Neural cell (in vitro differentiated cells): ENCODE measurements around the gene HOXB5.

Source experiments
- CTCF ChIP-seq: fragments of 450-650 bp; IDR thresholded peaks from 2 replicates; pipeline ENCODE4 v1.5.1; 2014; ENCODE audit warnings: antibody characterized with exemption, mild to moderate bottlenecking, moderate library complexity; ENCODE audit not compliant: poor library complexity, severe bottlenecking
- EP300 ChIP-seq: fragments of 450-650 bp; conservative IDR thresholded peaks from 2 replicates; pipeline ENCODE4 v1.6.1; 2014; ENCODE audit warnings: antibody characterized with exemption, mild to moderate bottlenecking, moderate library complexity; ENCODE audit not compliant: poor library complexity, severe bottlenecking
- EZH2 ChIP-seq: fragments of 200-600, 300-800 bp; shearing (Covaris generic), sonication (generic); IDR thresholded peaks from 2 replicates; pipeline ENCODE4 v1.6.1; 2014; ENCODE audit warnings: antibody characterized with exemption, low read length, borderline replicate concordance, mild to moderate bottlenecking; ENCODE audit not compliant: insufficient read depth, poor library complexity, severe bottlenecking
- MXI1 ChIP-seq: fragments of 450-650 bp; conservative IDR thresholded peaks from 2 replicates; pipeline ENCODE4 v1.6.1; 2014; ENCODE audit warnings: antibody characterized with exemption, mild to moderate bottlenecking; ENCODE audit not compliant: poor library complexity, severe bottlenecking
- POLR2AphosphoS5 ChIP-seq: IDR thresholded peaks from 2 replicates; pipeline ENCODE4 v1.6.1; 2012
- RAD21 ChIP-seq: fragments of 450-650 bp; conservative IDR thresholded peaks from 2 replicates; pipeline ENCODE4 v1.6.1; 2014; ENCODE audit warnings: antibody characterized with exemption, mild to moderate bottlenecking, moderate library complexity
- SMC3 ChIP-seq: fragments of 450-650 bp; conservative IDR thresholded peaks from 2 replicates; pipeline ENCODE4 v1.6.1; 2014; ENCODE audit warnings: antibody characterized with exemption, mild to moderate bottlenecking, moderate library complexity; ENCODE audit not compliant: poor library complexity
- TAF1 ChIP-seq: IDR thresholded peaks from 2 replicates; pipeline ENCODE4 v1.6.1; 2012; ENCODE audit warnings: low read depth
- TF ChIP-seq, protein P1 (sequence below): IDR thresholded peaks from 2 replicates; pipeline ENCODE4 v1.6.1; 2012; ENCODE audit warnings: borderline replicate concordance

- no peak for TF ChIP-seq POLR2AphosphoS5
- no peak for TF ChIP-seq EZH2
- no peak for TF ChIP-seq CTCF
- TF ChIP-seq TAF1 = no peak
- TF ChIP-seq, protein P1, sequence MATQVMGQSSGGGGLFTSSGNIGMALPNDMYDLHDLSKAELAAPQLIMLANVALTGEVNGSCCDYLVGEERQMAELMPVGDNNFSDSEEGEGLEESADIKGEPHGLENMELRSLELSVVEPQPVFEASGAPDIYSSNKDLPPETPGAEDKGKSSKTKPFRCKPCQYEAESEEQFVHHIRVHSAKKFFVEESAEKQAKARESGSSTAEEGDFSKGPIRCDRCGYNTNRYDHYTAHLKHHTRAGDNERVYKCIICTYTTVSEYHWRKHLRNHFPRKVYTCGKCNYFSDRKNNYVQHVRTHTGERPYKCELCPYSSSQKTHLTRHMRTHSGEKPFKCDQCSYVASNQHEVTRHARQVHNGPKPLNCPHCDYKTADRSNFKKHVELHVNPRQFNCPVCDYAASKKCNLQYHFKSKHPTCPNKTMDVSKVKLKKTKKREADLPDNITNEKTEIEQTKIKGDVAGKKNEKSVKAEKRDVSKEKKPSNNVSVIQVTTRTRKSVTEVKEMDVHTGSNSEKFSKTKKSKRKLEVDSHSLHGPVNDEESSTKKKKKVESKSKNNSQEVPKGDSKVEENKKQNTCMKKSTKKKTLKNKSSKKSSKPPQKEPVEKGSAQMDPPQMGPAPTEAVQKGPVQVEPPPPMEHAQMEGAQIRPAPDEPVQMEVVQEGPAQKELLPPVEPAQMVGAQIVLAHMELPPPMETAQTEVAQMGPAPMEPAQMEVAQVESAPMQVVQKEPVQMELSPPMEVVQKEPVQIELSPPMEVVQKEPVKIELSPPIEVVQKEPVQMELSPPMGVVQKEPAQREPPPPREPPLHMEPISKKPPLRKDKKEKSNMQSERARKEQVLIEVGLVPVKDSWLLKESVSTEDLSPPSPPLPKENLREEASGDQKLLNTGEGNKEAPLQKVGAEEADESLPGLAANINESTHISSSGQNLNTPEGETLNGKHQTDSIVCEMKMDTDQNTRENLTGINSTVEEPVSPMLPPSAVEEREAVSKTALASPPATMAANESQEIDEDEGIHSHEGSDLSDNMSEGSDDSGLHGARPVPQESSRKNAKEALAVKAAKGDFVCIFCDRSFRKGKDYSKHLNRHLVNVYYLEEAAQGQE = no peak
- TF ChIP-seq MXI1 = no peak
- TF ChIP-seq SMC3 = no peak
- TF ChIP-seq RAD21 = no peak
- no peak for TF ChIP-seq EP300
Observed at GRCh38 chr17:48634493-48635208, 41.1 kb upstream of the HOXB5 start.
